Activated T-cell treated with anti-CD3 and anti-CD28 coated beads, Interleukin-2, amount 50 U/mL, for 1 hour (primary cell): Measurements from ENCODE around the gene CCDC92B.
"Not testable (repeated sequence)": the region's sequence is repeated elsewhere in the genome, so short reads cannot be mapped to it uniquely, and the experiment has no call there.

Source experiments
- DNase-seq: peaks from one replicate; pipeline ENCODE4 v3.0.0-alpha.2; 2020

The CCDC92B gene

GRCh38 chr17:2701996-2702741 lies 47.3 kb downstream of the CCDC92B start:
- DNase-seq = no peak

GRCh38 chr17:2701161-2701995 lies 48.1 kb downstream of the CCDC92B start:
- no peak for DNase-seq

- no peak for DNase-seq
These were observed 48.8 kb downstream of the CCDC92B start for GRCh38 chr17:2700491-2701141.

GRCh38 chr17:2700030-2700490 lies 49.4 kb downstream of the CCDC92B start:
- no peak for DNase-seq

- not testable (repeated sequence) for DNase-seq
These were observed 50.1 kb downstream of the CCDC92B start for GRCh38 chr17:2699216-2699805.

GRCh38 chr17:2697611-2698162 lies 51.8 kb downstream of the CCDC92B start:
- no peak for DNase-seq

- no peak for DNase-seq
These were observed 53.3 kb downstream of the CCDC92B start for GRCh38 chr17:2695961-2696760.

GRCh38 chr17:2695243-2695960 lies 54.0 kb downstream of the CCDC92B start:
- peak; percentile 11 for DNase-seq

GRCh38 chr17:2694381-2695242 lies 54.8 kb downstream of the CCDC92B start:
- DNase-seq = peak; percentile 15

GRCh38 chr17:2693561-2694380 lies 55.7 kb downstream of the CCDC92B start:
- peak; percentile 17 for DNase-seq

- DNase-seq = peak; percentile 12
These were observed 56.7 kb downstream of the CCDC92B start for GRCh38 chr17:2692781-2693135.

GRCh38 chr17:2691965-2692780 lies 57.3 kb downstream of the CCDC92B start:
- DNase-seq = peak; percentile 13

GRCh38 chr17:2691069-2691871 lies 58.2 kb downstream of the CCDC92B start:
- peak; percentile 16 for DNase-seq

- peak; percentile 15 for DNase-seq
These were observed 59.0 kb downstream of the CCDC92B start for GRCh38 chr17:2690165-2691068.

GRCh38 chr17:2689411-2690164 lies 59.9 kb downstream of the CCDC92B start:
- DNase-seq = peak; percentile 32
